HK-2 (cell line): ENCODE results near the gene CD84.
"Not testable (repeated sequence)": the region's sequence is repeated elsewhere in the genome, so short reads cannot be mapped to it uniquely, and the experiment has no call there.

Experiments
- DNase-seq: peaks from one replicate; pipeline ENCODE4 v3.0.0-alpha.2; 2018; ENCODE audit not compliant: unreplicated experiment

The CD84 gene

GRCh38 chr1:160504651-160505050 lies 74.6 kb downstream of the CD84 start:
- no peak for DNase-seq

- no peak for DNase-seq
Measured at GRCh38 chr1:160503087-160503486, 76.2 kb downstream of the CD84 start.

- no peak for DNase-seq
Measured at GRCh38 chr1:160500321-160500990, 78.8 kb downstream of the CD84 start.

- DNase-seq = no peak
Measured at GRCh38 chr1:160499631-160500030, 79.7 kb downstream of the CD84 start.

- DNase-seq = not testable (repeated sequence)
Measured at GRCh38 chr1:160498301-160499065, 80.8 kb downstream of the CD84 start.

GRCh38 chr1:160496334-160496733 lies 83.0 kb downstream of the CD84 start:
- DNase-seq = no peak

GRCh38 chr1:160494620-160495019 lies 84.7 kb downstream of the CD84 start:
- no peak for DNase-seq

GRCh38 chr1:160492617-160493016 lies 86.7 kb downstream of the CD84 start:
- no peak for DNase-seq

- DNase-seq = no peak
Measured at GRCh38 chr1:160491981-160492380, 87.3 kb downstream of the CD84 start.
